GM18526 (cell line): ENCODE results near the gene RRM1.

Source experiments
- POLR2A ChIP-seq: IDR thresholded peaks from 3 replicates; pipeline ENCODE4 v1.6.1; 2011; ENCODE audit not compliant: insufficient read length; ENCODE audit errors: extremely low read depth

Gene RRM1

DNA sequence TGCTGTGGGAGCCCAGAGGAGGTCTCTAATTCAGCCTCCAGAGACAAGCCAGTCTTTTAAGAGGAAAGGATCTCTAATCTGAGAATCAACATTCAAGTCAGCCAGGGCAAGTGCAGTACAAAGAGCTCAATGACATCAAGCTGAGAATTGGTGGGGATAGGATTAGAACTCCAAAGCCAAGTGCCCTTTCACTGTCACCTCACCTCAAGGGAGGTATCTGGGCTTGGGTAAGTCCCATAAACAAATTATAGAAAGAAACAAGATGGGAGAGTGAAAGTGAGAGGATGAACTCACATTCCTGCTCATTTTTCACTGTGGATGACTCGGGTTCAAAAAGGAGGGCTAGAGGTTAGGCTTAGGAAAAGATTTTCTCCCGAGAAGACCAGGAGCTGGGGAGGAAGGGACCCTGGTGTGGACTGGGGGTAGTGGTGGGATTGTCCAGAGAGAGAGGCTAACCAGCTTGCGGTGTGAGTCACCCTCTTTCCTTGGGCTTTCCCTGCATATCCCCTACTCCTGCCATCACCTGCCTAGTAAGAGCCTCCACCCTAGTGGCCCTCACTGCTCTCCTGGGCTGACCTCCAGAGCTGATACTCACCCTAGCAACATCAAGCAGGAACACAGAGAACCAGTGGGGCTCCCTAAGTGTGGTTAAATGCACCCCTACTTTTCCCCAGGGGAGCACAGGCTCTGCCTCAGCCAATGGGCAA is 70.4 kb downstream of the RRM1 start:
- no peak for TF ChIP-seq POLR2A

DNA sequence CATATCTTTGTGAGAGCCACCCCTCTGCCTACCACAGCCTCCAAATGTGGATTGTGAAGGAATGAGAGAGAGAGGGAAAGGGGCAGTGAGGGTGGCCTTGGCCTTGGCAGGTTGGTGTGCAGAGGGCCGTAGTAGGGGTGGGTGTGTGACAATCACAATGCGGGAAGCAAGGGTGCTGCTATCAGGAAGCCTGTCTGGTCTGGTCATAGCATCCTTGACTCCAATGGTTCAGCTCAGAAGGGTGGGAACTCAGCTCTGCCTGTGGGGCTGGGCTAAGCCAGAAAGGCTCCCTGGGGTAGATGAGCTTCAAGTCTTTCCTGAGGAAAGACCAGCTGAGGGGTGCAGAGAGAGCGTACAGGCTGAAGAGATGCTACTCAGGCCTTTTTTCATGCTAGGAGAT is 72.7 kb downstream of the RRM1 start:
- no peak for TF ChIP-seq POLR2A

DNA sequence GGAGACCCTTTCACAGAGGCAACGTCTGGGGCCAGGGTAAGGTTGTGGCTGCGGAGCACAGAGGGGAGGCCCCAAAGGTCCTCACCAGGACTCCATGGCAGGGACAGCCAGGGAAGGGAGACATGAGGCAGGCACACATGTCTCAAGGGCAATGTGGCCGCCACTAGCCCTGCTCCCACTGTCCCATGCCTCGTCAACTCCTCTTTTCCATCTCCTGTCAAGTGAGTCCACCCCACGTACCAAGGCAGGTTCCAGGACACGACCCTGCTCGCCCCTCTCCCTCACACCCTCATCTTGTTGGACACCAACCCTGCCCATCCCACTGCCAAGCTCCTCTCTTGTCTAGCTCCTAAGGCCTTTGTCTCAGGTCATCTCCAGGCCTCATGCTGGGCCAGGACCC is 73.2 kb downstream of the RRM1 start:
- no peak for TF ChIP-seq POLR2A

DNA sequence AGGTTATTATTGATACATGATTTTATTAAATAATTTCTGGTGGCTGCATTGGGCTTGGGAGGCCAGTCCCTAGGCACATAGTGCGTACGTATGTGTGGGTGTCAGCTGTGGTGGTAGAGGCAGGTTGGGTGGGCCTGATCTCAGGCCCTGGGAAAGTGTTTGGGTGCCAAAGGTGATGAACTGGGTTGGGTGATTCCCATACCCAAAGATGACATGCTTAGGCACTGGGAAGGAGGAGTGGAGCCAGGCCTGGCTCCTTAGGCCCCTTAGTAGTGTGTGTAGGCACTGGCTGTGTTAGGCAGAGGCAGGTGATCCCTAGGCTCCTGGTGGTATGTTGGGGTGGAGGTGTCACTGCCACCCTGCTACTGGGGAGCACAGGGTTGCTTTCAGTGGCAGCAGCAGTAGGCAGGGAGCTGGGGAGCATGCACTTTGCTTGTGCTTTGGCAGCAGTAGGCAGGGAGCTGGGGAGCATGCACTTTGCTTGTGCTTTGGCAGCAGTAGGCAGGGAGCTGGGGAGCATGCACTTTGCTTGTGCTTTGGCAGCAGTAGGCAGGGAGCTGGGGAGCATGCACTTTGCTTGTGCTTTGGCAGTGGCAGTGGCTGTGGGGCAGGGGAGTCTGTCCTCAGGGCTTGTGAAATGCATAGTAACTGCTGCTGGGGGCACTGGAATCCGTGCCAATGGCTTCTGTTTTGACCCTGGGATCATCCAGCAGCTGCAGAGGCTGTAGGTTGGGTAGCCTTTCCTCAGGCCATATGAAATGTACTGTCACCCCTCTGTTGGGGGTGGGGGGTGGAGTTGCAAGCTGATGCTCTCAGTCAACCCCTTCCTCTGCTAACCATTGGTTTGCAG is 84.4 kb downstream of the RRM1 start:
- no peak for TF ChIP-seq POLR2A

DNA sequence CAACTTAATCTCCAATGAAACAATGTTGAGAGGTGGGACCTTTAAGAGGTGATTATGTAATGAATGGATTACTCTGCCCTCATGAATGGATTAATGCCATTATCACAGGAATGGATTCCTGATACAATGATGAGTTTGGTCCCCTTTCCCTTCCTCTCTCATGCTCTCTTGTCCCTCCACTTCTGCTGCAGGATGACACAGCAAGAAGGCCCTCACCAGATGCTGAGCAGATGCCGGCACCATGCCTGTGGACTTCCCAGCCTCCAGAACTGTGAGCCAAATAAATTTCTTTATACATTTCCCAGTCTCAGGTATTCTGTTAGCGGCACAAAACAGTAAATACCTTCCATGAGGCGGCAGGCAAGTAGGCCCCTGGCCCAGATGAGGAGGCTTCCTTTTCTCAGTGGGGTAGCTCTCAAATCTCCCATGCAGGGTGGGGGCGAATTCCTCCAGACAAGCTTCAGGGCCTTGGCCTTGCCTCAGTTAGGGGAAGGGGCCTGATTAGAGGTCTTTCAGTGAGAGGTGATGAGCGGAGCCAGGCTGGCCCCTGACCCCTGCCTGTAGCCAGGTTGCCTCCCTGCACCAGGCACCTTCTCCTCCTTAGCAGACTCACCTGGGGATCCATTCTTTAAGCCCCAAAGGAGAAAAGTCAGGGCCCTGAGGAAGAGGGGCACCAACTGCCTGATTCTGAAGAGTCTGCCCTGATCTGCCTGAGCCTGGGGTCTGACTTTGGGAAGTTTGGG is 86.0 kb downstream of the RRM1 start:
- TF ChIP-seq POLR2A = no peak

DNA sequence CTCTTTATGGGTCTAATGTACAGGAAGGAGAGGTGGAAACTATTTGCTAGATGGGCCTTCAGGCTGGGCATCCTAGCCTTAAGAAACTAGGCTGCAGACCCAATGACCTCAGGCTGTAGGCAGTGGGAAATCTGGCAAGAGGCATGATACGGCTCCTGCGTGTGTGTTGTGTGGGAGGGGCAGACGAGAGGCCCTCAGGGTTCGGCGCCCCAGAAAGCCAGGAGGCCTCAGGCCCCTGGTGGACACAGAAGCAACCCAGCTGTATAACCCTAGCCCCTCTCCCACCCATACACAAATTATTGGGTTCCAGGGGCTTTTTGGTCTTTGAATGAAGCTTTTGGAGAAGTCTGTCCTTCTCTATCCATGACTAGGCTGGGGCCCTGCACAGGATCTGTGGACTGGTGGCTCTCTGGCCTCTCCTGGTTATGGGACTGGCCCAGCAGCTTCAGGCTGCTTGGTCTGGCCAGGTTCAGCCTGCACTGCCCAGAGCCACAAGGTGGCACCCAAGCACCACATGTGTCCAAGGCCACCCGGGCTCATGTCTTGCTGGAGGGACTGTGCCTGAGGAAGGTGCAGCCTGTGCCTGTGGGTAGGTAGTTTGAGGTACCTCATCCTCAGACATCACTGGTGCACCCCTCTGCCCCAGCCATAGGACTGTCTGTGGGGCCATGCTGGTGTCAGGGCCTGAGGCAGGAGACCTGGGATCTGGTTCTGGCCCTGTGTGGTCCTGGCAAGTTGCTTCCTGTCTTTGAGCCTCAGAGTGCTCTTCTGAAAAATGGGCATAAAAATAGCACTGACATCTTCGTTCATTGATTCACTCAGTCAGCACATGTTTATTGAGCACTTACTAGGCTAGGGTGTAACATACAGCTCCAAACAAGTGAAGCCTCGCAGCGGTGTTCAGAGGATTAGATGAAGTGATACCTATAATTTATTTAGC is 87.5 kb downstream of the RRM1 start:
- no peak for TF ChIP-seq POLR2A

DNA sequence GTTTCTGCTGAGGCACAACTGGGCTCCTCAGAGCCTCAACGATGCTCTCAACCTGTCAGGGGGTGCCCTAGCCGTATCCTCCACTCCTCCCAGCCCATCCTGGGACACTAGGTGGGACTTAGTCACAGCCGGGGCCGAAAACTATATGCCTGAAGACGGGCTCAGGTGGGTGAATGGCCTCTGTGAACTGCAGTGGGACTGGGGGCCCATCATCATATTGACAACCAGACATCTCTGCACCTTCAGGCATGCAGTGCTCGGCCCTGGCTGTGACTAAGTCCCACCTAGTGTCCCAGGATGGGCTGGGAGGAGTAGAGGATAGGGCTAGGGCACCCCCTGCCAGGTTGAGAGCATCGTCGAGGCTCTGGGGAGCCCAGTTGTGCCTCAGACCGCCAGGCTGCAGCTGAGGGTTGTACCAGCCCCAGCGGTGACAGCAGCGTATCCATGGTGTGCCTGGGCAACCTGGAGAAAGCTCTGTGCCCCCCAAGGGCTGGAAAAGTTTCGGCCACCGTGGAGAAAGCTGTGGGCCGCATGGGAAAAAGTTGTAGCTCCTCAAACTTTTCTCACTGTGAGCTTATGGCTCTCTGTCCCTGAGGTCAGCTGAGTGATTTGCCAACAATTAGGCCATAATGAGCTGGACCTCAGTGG is 88.9 kb downstream of the RRM1 start:
- TF ChIP-seq POLR2A = no peak

DNA sequence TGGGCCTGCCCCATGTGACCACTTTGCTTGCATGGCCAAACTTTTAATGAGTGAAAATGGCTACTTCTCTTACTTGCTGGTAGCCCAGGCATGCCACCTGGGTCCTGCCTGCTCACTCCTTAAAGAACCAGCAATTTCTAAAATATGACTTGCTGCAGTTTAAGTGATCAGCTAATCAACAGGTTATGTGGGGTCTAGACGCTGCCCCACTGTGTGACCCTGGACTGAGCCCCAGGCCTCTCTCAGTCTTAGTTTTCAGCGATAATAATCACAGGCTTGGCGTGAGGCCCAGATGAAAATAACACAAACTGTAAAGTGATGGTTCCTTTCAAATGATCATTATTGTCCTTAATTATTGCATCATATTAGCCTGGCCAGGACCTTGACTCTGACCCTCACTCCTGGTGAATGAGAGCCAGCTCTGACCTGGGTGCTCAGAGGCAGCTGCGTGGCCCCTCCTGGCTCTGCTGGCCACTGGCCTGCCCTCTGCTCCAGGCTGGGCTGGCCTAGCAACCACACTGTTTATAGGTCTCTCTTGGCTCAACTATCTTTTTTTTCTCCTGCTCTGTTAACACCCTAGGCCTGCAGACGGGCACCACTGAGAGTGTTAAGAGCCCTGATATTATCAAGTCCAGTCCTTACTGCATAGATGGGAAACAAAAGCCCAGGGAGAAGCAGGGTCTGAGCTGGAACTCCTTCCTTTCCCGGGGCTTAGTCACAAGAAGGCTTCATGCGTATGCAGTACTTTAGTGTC is 89.7 kb downstream of the RRM1 start:
- no peak for TF ChIP-seq POLR2A

DNA sequence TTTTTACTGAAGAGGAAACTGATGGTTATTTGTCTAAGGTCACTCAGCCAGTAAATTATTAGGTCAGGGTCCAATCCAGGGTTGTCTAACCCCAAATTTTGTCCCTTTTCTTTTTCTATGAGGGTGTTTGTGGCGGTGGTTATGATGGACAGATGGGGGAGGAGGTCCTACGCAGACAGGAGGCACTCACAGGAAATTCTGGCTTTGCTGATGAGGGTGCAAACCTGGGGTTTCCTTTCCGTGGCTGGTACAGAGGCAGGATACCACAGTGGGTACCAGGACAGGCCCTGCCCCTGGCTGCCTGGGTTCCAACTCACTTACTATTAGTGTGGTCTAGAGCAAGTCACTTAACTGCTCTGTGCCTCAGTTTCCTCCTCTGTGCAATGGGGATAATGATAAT is 91.0 kb downstream of the RRM1 start:
- no peak for TF ChIP-seq POLR2A

DNA sequence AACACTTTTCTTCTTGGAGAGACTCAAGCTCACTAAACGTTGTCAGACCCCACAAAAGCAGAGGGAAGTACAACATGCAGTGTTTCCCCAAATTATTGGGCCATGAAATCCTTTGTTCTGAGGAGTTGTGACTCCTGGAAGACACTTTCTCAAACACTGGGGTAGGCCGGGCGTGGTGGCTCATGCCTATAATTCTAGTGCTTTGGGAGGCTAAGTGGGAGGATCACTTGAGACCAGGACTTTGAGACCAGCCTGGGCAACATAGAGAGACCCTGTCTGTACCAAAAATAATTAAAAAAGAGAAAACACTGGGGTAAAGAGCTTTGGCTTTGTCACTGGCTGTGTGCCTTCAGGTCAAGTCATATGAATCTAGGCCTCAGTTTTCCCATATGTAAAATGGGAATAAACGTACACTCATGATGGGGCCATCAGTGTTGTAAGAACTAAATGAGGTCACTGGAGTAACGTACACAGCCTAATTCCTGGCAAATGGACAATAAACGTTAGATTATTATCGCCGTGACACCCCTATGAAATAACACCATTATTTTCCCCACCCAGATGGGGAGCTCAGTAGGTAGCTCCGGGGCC is 92.0 kb downstream of the RRM1 start:
- no peak for TF ChIP-seq POLR2A

DNA sequence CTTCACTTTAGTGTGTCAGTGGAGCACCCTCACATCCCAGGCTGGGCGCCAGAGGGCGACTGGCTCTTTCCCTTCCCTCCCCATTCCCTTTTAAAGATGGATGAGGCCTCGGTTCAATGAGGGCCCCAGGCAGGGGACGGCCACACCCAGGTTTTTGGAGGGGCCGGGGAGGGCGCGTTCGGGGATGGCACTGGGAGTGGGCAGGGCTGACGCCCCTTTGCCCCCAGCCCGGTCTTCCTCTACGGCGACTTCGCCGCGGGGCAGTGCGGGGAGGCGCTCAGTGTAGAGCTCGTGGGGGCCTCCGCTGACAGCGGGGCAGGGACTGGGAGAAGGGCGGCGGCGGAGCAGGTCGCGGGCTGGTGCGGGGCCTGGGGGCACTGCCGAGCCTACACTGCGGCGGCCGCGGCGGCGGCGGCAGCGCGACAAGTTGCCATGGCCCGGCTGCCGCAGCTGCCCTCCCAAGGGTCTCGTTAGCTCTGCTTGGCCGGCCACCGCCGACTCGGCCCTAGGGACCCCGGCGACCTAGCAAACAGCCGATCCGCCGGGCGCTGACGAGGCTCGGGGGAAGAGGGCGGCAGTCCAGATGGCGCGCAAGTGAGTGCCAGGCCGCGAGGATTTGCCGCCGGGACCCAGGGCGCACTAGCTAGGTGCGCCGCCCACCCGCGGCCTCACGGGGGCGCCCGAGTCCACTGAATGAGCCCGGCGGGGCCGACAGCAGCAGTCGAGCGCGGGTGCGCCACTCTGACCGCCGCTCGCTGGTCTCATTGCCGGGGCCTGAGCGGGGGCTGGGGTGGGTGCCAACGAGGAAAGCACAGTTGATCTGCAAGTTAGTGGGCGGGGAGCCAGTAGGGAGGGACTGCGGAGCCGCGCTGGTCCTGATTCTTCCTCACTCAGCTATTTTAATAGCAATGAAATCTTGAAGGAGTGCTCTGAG is 92.7 kb downstream of the RRM1 start:
- no peak for TF ChIP-seq POLR2A
